H1 (cell line): Measurements from ENCODE around the gene MYO18A.

Experiments used
- CBX5 ChIP-seq: fragments of 300-800, 300-1000 bp; sonication (generic); IDR thresholded peaks from 2 replicates; pipeline ENCODE4 v1.7.1; 2016; ENCODE audit warnings: antibody characterized with exemption, low read length, low read depth
- CHD2 ChIP-seq: IDR thresholded peaks from 2 replicates; pipeline ENCODE4 v1.6.1; 2012; ENCODE audit warnings: low read length, improper control_type of control experiment
- EZH2 ChIP-seq: fragments of 200-600 bp; sonication (generic); IDR thresholded peaks from 2 replicates; pipeline ENCODE4 v1.7.1; 2012; ENCODE audit warnings: low read depth, mild to moderate bottlenecking, moderate library complexity, low read length, inconsistent platforms; ENCODE audit not compliant: severe bottlenecking
- FOSL1 ChIP-seq: IDR thresholded peaks from 2 replicates; pipeline ENCODE4 v1.6.1; 2011; ENCODE audit warnings: mild to moderate bottlenecking, low read depth, low read length, moderate library complexity; ENCODE audit not compliant: insufficient read depth
- HDAC6 ChIP-seq: IDR thresholded peaks from one replicate; pipeline ENCODE4 v1.7.1; 2012; ENCODE audit warnings: low read depth, mild to moderate bottlenecking, inconsistent platforms, low read length, moderate library complexity
- POLR2A ChIP-seq, 2 experiments: IDR thresholded peaks; 1 replicate in 1 of 2; 2 replicates in 1 of 2; pipeline ENCODE4 v1.6.1; 2011; ENCODE audit warnings: low read depth in 2 of 2, low read length in 2 of 2, mild to moderate bottlenecking in 2 of 2; ENCODE audit errors: control extremely low read depth in 1 of 2
- POLR2AphosphoS5 ChIP-seq: IDR thresholded peaks from 2 replicates; pipeline ENCODE4 v1.6.1; 2011; ENCODE audit warnings: low read depth, low read length
- RNF2 ChIP-seq: fragments of 200-900, 300-1000 bp; sonication (generic); IDR thresholded peaks from 2 replicates; pipeline ENCODE4 v1.7.1; 2016; ENCODE audit warnings: borderline replicate concordance, low read depth, mild to moderate bottlenecking, antibody characterized with exemption, low read length; ENCODE audit not compliant: poor library complexity, severe bottlenecking; ENCODE audit errors: missing control alignments
- SP2 ChIP-seq: IDR thresholded peaks from 2 replicates; pipeline ENCODE4 v1.6.1; 2012; ENCODE audit warnings: mild to moderate bottlenecking, low read length, inconsistent platforms
- SRF ChIP-seq: IDR thresholded peaks from 2 replicates; pipeline ENCODE4 v1.6.1; 2011; ENCODE audit warnings: mild to moderate bottlenecking, low read depth, low read length, moderate library complexity
- TAF1 ChIP-seq: IDR thresholded peaks from 2 replicates; pipeline ENCODE4 v1.6.1; 2011; ENCODE audit warnings: mild to moderate bottlenecking, low read depth, low read length
- ZNF274 ChIP-seq: IDR thresholded peaks from 2 replicates; pipeline ENCODE4 v1.7.0; 2012; ENCODE audit warnings: low read length, borderline replicate concordance; ENCODE audit errors: extremely low read depth
- TF ChIP-seq, protein P1 (sequence below), 3 experiments: IDR thresholded peaks; 1 replicate in 2 of 3; 2 replicates in 1 of 3; pipeline versions ENCODE4 v1.5.1 to v1.6.1; 2011; ENCODE audit warnings: low read length in 3 of 3, mild to moderate bottlenecking in 3 of 3, inconsistent platforms in 2 of 3, low read depth in 1 of 3, moderate library complexity in 1 of 3; ENCODE audit not compliant: insufficient read depth in 1 of 3; ENCODE audit errors: control extremely low read depth in 1 of 3

DNA sequence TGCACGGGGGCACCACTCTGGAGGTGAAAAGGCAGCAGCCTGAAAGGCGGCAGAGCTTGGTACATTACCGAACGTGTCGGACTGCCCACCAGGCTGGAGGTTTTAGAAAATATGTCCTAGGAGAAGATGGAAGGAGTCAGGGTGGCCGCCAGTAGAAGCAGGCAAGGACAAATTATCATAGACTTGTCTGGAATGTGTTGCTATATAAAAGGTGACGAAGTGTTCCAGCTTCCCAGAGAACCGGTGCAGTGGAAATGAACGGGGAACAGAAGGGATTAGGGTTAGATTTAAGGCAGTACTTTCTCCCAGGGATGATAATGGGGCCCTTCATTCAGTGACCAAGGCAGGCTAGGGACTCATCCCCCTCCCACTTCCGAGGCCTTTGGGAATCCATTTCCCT, 109.9 kb downstream of the MYO18A start:
- TF ChIP-seq POLR2A (IDR thresholded peaks at IDR 0.05; ENCODE audit: control extremely low read depth in 1 of 2, low read depth in 2 of 2, low read length in 2 of 2) (no peak), SRF (no peak), CBX5 (no peak), TAF1 (no peak), HDAC6 (no peak), SP2 (no peak), EZH2 (no peak), FOSL1 (no peak), RNF2 (no peak), ZNF274 (no peak), CHD2 (no peak), POLR2AphosphoS5 (no peak)
- TF ChIP-seq, protein P1, sequence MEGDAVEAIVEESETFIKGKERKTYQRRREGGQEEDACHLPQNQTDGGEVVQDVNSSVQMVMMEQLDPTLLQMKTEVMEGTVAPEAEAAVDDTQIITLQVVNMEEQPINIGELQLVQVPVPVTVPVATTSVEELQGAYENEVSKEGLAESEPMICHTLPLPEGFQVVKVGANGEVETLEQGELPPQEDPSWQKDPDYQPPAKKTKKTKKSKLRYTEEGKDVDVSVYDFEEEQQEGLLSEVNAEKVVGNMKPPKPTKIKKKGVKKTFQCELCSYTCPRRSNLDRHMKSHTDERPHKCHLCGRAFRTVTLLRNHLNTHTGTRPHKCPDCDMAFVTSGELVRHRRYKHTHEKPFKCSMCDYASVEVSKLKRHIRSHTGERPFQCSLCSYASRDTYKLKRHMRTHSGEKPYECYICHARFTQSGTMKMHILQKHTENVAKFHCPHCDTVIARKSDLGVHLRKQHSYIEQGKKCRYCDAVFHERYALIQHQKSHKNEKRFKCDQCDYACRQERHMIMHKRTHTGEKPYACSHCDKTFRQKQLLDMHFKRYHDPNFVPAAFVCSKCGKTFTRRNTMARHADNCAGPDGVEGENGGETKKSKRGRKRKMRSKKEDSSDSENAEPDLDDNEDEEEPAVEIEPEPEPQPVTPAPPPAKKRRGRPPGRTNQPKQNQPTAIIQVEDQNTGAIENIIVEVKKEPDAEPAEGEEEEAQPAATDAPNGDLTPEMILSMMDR (IDR thresholded peaks at IDR 0.05; ENCODE audit: control extremely low read depth in 1 of 3, insufficient read depth in 1 of 3, low read depth in 1 of 3, low read length in 3 of 3), result no peak
